Liver (tissue), 9 donors: ENCODE measurements around the gene ADGRA1. TPM values are rescaled to one million over a fixed set of nuclear protein-coding genes. Genes with fewer than 3 reads are reported as not detected.

Experiments used
- DNase-seq: peaks from one replicate; pipeline ENCODE4 v3.0.0-alpha.2; 2017; ENCODE audit warnings: low spot score
- H3K27ac ChIP-seq, 2 donors: one replicate each; pipeline ENCODE4 v1.7.0; 2013; ENCODE audit warnings: inconsistent platforms in 2 of 2, low read length in 2 of 2, control low read depth in 1 of 2, low read depth in 1 of 2, mild to moderate bottlenecking in 1 of 2
- H3K27me3 ChIP-seq, 4 donors: one replicate each; pipeline versions ENCODE4 v1.6.1 to v1.7.0; 2013; ENCODE audit warnings: low read length in 3 of 4, inconsistent platforms in 1 of 4, mild to moderate bottlenecking in 1 of 4, moderate library complexity in 1 of 4; ENCODE audit not compliant: control insufficient read depth in 4 of 4, insufficient read depth in 4 of 4
- H3K36me3 ChIP-seq, 4 donors: one replicate each; pipeline versions ENCODE4 v1.6.1 to v1.7.0; 2013; ENCODE audit warnings: low read length in 3 of 4, mild to moderate bottlenecking in 3 of 4, low read depth in 1 of 4, moderate library complexity in 1 of 4; ENCODE audit not compliant: control insufficient read depth in 4 of 4, insufficient read depth in 3 of 4
- H3K4me1 ChIP-seq, 4 donors: one replicate each; pipeline versions ENCODE4 v1.6.1 to v1.7.0; 2013; ENCODE audit warnings: low read length in 3 of 4, mild to moderate bottlenecking in 3 of 4, moderate library complexity in 1 of 4; ENCODE audit not compliant: control insufficient read depth in 4 of 4, insufficient read depth in 4 of 4
- H3K4me3 ChIP-seq, 3 donors: one replicate each; pipeline versions ENCODE4 v1.6.1 to v1.7.0; 2013; ENCODE audit warnings: low read length in 3 of 3, control low read depth in 1 of 3, low read depth in 1 of 3, mild to moderate bottlenecking in 1 of 3
- H3K9ac ChIP-seq, 2 donors: one replicate each; pipeline ENCODE4 v1.7.0; 2013; ENCODE audit warnings: low read length in 2 of 2, mild to moderate bottlenecking in 2 of 2, moderate library complexity in 2 of 2, control low read depth in 1 of 2, low read depth in 1 of 2
- H3K9me3 ChIP-seq, 4 donors: one replicate each; pipeline versions ENCODE4 v1.6.1 to v1.7.0; 2013; ENCODE audit warnings: low read length in 3 of 4; ENCODE audit not compliant: control insufficient read depth in 4 of 4
- EGR1 ChIP-seq, 2 donors: IDR thresholded peaks; 2 replicates each; pipeline ENCODE4 v1.6.1; 2016 to 2018; ENCODE audit warnings: antibody characterized with exemption in 2 of 2, low read depth in 2 of 2
- FOXA1 ChIP-seq: IDR thresholded peaks from 2 replicates; pipeline ENCODE4 v1.6.1; 2016; ENCODE audit warnings: antibody characterized with exemption
- GABPA ChIP-seq, 2 donors: IDR thresholded peaks in 1 of 2; conservative IDR thresholded peaks in 1 of 2; 2 replicates each; pipeline ENCODE4 v1.6.1; 2016; ENCODE audit warnings: antibody characterized with exemption in 2 of 2, mild to moderate bottlenecking in 1 of 2, moderate library complexity in 1 of 2
- HNF4A ChIP-seq, 2 donors: conservative IDR thresholded peaks; 2 replicates each; pipeline ENCODE4 v1.6.1; 2016; ENCODE audit warnings: antibody characterized with exemption in 2 of 2, mild to moderate bottlenecking in 2 of 2
- HNF4G ChIP-seq: IDR thresholded peaks from 2 replicates; pipeline ENCODE4 v1.6.1; 2016; ENCODE audit warnings: antibody characterized with exemption
- JUND ChIP-seq, 2 donors: IDR thresholded peaks; 2 replicates each; pipeline ENCODE4 v1.6.1; 2016; ENCODE audit warnings: antibody characterized with exemption in 2 of 2
- NR2F2 ChIP-seq: IDR thresholded peaks from 2 replicates; pipeline ENCODE4 v1.6.1; 2016; ENCODE audit warnings: antibody characterized with exemption
- RAD21 ChIP-seq, 2 donors: IDR thresholded peaks; 2 replicates each; pipeline ENCODE4 v1.6.1; 2016; ENCODE audit warnings: antibody characterized with exemption in 2 of 2, mild to moderate bottlenecking in 2 of 2
- RXRA ChIP-seq, 2 donors: IDR thresholded peaks; 2 replicates each; pipeline ENCODE4 v1.6.1; 2017 to 2018; ENCODE audit warnings: antibody characterized with exemption in 2 of 2, mild to moderate bottlenecking in 1 of 2
- SP1 ChIP-seq: IDR thresholded peaks from 2 replicates; pipeline ENCODE4 v1.6.1; 2018; ENCODE audit warnings: antibody characterized with exemption, mild to moderate bottlenecking
- TAF1 ChIP-seq: conservative IDR thresholded peaks from 2 replicates; pipeline ENCODE4 v1.6.1; 2016; ENCODE audit warnings: antibody characterized with exemption, mild to moderate bottlenecking
- YY1 ChIP-seq: IDR thresholded peaks from 2 replicates; pipeline ENCODE4 v1.6.1; 2016; ENCODE audit warnings: antibody characterized with exemption, mild to moderate bottlenecking
- WGBS: extraction: QIAGEN DNeasy Blood & Tissue Kit; methylation state at CpG from one replicate; pipeline ENCODE4 v1.1.7; 2013; 5-methylcytosine and 5-hydroxymethylcytosine counted together
- polyA plus RNA-seq, 2 donors: library from polyadenylated mRNA; stranded (reverse) in 1 of 2; unstranded in 1 of 2; fragments of 200-250 nt in 1 of 2; fragments of >200 nt in 1 of 2; fragmentation: Nextera tagmentation in 1 of 2; extraction: Ambion mirVana in 1 of 2; gene quantifications; one replicate each; pipeline versions ENCODE4 v1.2.1 to v1.2.3, GENCODE V29; 2013 to 2015
- total RNA-seq, 2 donors: library from RNA; depleted of rRNA; stranded (reverse); fragments of >200 nt; gene quantifications; one replicate each; pipeline ENCODE4 v1.2.3, GENCODE V29; 2014
- TF ChIP-seq, protein P1 (sequence below): IDR thresholded peaks from 2 replicates; pipeline ENCODE4 v1.6.1; 2016; ENCODE audit warnings: antibody characterized with exemption, mild to moderate bottlenecking
- TF ChIP-seq, protein P2 (sequence below): IDR thresholded peaks from 2 replicates; pipeline ENCODE4 v1.6.1; 2016; ENCODE audit warnings: antibody characterized with exemption
- TF ChIP-seq, protein P3 (sequence below): IDR thresholded peaks from 2 replicates; pipeline ENCODE4 v1.6.1; 2016; ENCODE audit warnings: antibody characterized with exemption
- TF ChIP-seq, protein P4 (sequence below): fragments of 150-350 bp; IDR thresholded peaks from 2 replicates; pipeline ENCODE4 v1.5.1; 2017; ENCODE audit warnings: improper control_type of control experiment, low read depth, low read length; ENCODE audit not compliant: missing input control
- donor health status: healthy.
- donor health status: healthy.
- donor health status: healthy.
- donor health status: healthy.
- donor health status: healthy.

Gene ADGRA1
- total and polyA plus RNA-seq, 4 donors = 0.08 to 0.70 (median 0.12) TPM; not detected in 1

DNA sequence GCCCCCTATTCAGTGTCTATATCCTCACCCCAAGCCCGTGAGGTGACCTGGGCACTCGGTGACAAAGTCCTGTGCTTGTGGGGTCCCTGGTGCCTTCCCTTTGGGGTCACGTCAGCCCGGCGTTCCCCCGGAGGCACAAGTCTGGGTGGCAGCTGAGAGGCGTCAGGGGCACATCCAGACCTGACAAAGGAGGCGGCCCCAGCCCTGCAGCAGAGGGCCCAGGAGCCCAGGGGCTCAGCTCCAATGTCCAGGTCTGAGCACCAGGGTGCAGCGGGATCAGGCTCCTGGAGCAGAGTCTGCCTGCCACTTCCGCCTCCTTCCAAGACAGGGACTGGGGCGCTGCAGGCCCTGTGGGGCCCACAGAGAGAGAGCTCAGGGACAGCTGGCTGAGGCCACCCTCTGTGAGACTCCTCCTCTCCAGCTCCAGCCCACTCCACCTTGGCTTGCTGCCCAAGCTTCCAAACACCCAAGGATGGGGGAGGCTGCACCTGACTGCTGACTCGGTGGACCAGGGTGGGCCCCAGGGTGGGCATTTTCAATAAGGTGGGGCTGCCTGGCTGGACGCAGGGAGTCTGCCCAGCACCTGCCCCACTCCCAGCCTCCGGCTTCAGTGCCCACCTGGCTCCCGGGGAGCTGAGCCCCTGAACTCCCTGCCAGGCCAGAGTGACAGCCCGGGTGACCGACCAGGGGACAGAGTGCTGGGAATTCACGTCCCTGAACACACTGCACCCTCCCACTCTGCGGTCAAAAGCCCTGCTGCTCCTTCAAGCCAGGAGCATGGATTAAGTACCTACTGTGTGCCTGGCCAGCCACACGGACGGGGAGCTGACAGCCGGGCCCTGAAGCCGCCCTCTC lies 71.3 kb downstream of the ADGRA1 start:
- no peak overlapping the region for H3K27ac ChIP-seq
- no peak overlapping the region for H3K9ac ChIP-seq
- TF ChIP-seq GABPA (IDR thresholded peaks at IDR 0.05 in 1 of 2, conservative IDR thresholded peaks at IDR 0.05 in 1 of 2) = no peak
- TF ChIP-seq YY1 = no peak
- TF ChIP-seq FOXA1 = no peak
- TF ChIP-seq JUND (IDR thresholded peaks at IDR 0.05) = no peak
- TF ChIP-seq HNF4G = no peak
- TF ChIP-seq, protein P1, sequence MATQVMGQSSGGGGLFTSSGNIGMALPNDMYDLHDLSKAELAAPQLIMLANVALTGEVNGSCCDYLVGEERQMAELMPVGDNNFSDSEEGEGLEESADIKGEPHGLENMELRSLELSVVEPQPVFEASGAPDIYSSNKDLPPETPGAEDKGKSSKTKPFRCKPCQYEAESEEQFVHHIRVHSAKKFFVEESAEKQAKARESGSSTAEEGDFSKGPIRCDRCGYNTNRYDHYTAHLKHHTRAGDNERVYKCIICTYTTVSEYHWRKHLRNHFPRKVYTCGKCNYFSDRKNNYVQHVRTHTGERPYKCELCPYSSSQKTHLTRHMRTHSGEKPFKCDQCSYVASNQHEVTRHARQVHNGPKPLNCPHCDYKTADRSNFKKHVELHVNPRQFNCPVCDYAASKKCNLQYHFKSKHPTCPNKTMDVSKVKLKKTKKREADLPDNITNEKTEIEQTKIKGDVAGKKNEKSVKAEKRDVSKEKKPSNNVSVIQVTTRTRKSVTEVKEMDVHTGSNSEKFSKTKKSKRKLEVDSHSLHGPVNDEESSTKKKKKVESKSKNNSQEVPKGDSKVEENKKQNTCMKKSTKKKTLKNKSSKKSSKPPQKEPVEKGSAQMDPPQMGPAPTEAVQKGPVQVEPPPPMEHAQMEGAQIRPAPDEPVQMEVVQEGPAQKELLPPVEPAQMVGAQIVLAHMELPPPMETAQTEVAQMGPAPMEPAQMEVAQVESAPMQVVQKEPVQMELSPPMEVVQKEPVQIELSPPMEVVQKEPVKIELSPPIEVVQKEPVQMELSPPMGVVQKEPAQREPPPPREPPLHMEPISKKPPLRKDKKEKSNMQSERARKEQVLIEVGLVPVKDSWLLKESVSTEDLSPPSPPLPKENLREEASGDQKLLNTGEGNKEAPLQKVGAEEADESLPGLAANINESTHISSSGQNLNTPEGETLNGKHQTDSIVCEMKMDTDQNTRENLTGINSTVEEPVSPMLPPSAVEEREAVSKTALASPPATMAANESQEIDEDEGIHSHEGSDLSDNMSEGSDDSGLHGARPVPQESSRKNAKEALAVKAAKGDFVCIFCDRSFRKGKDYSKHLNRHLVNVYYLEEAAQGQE = no peak
- TF ChIP-seq RAD21 (IDR thresholded peaks at IDR 0.05) = no peak
- H3K36me3 ChIP-seq = no peaks in the 10 kb centered on the region
- H3K4me3 ChIP-seq = peak overlapping the region in 1 of 3 donors; percentile 79
- H3K4me1 ChIP-seq = peaks cover 0 to 28% (median 20%) of the 10 kb centered on the region in 4 donors
- no peaks in the 10 kb centered on the region for H3K9me3 ChIP-seq
- H3K27me3 ChIP-seq = no peaks in the 10 kb centered on the region
- no peak for DNase-seq
- WGBS = 53% methylated on average over 23 of the region's 23 CpGs

DNA sequence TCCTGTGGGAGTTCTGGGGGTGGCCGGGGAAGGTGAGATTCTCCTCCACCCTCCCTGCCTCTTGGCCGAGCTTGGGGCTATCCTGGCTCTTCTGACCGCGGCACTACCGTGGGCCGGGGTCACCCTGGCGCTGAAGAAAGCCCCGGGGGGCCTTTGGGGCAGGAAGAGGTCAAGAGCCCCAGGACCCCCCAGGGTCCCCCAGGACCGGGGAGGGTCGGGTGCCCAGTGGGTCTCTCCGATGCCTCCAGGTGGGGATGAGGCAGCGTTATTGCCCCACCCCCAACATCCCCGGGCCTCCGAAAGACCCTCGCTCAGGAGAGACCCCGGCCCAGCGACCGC lies 71.9 kb downstream of the ADGRA1 start:
- WGBS = 12% methylated on average over 18 of the region's 18 CpGs
- H3K4me1 ChIP-seq = peaks cover 0 to 28% (median 20%) of the 10 kb centered on the region in 4 donors
- H3K36me3 ChIP-seq = no peaks in the 10 kb centered on the region
- H3K27me3 ChIP-seq = no peaks in the 10 kb centered on the region
- TF ChIP-seq EGR1 (IDR thresholded peaks at IDR 0.05; ENCODE audit: low read depth in 2 of 2) (no peak), HNF4G (no peak), SP1 (no peak), RXRA (IDR thresholded peaks at IDR 0.05) (no peak), HNF4A (conservative IDR thresholded peaks at IDR 0.05) (no peak), YY1 (no peak), FOXA1 (no peak), TAF1 (no peak), JUND (IDR thresholded peaks at IDR 0.05) (no peak), NR2F2 (no peak)
- TF ChIP-seq, protein P2, sequence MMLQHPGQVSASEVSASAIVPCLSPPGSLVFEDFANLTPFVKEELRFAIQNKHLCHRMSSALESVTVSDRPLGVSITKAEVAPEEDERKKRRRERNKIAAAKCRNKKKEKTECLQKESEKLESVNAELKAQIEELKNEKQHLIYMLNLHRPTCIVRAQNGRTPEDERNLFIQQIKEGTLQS = no peak
- TF ChIP-seq, protein P3, sequence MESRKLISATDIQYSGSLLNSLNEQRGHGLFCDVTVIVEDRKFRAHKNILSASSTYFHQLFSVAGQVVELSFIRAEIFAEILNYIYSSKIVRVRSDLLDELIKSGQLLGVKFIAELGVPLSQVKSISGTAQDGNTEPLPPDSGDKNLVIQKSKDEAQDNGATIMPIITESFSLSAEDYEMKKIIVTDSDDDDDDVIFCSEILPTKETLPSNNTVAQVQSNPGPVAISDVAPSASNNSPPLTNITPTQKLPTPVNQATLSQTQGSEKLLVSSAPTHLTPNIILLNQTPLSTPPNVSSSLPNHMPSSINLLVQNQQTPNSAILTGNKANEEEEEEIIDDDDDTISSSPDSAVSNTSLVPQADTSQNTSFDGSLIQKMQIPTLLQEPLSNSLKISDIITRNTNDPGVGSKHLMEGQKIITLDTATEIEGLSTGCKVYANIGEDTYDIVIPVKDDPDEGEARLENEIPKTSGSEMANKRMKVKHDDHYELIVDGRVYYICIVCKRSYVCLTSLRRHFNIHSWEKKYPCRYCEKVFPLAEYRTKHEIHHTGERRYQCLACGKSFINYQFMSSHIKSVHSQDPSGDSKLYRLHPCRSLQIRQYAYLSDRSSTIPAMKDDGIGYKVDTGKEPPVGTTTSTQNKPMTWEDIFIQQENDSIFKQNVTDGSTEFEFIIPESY = no peak
- TF ChIP-seq, protein P1 = no peak
- TF ChIP-seq, protein P4, sequence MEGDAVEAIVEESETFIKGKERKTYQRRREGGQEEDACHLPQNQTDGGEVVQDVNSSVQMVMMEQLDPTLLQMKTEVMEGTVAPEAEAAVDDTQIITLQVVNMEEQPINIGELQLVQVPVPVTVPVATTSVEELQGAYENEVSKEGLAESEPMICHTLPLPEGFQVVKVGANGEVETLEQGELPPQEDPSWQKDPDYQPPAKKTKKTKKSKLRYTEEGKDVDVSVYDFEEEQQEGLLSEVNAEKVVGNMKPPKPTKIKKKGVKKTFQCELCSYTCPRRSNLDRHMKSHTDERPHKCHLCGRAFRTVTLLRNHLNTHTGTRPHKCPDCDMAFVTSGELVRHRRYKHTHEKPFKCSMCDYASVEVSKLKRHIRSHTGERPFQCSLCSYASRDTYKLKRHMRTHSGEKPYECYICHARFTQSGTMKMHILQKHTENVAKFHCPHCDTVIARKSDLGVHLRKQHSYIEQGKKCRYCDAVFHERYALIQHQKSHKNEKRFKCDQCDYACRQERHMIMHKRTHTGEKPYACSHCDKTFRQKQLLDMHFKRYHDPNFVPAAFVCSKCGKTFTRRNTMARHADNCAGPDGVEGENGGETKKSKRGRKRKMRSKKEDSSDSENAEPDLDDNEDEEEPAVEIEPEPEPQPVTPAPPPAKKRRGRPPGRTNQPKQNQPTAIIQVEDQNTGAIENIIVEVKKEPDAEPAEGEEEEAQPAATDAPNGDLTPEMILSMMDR = no peak
- peak overlapping the region in 1 of 3 donors; percentile 79 for H3K4me3 ChIP-seq
- DNase-seq = no peak
- no peak overlapping the region for H3K9ac ChIP-seq
- H3K27ac ChIP-seq = no peak overlapping the region
- H3K9me3 ChIP-seq = no peaks in the 10 kb centered on the region
